Right lobe of liver (tissue), 6 donors: ENCODE measurements around the gene WASF1. TPM values are rescaled to one million over a fixed set of nuclear protein-coding genes. Genes with fewer than 3 reads are reported as not detected.
"Not testable (repeated sequence)": the region's sequence is repeated elsewhere in the genome, so short reads cannot be mapped to it uniquely, and the experiment has no call there.

Experiments used
- ATAC-seq, 4 donors: fragments of 200-7000 bp; cut with Tn5 transposase; one replicate each; pipeline ENCODE4 v1.9.1; 2020; ENCODE audit warnings: mild to moderate bottlenecking in 4 of 4, moderate library complexity in 4 of 4
- DNase-seq, 3 donors: peaks; one replicate each; pipeline ENCODE4 v3.0.0-alpha.2; 2020
- H3K27ac ChIP-seq, 3 donors: fragments of 200-600 bp; one replicate each; pipeline ENCODE4 v1.8.0; 2022
- H3K27me3 ChIP-seq, 2 donors: fragments of 200-600 bp; one replicate each; pipeline ENCODE4 v1.8.0; 2022
- H3K36me3 ChIP-seq, 4 donors: fragments of 200-600 bp; sonication (generic) in 1 of 4; one replicate each; pipeline versions ENCODE4 v1.5.1 to v1.8.0; 2017 to 2022; ENCODE audit warnings: control low read depth in 1 of 4
- H3K4me1 ChIP-seq, 4 donors: fragments of 200-600 bp; sonication (generic) in 1 of 4; one replicate each; pipeline versions ENCODE4 v1.5.1 to v1.8.0; 2017 to 2022; ENCODE audit warnings: control low read depth in 1 of 4
- H3K4me3 ChIP-seq, 3 donors: fragments of 200-600 bp; one replicate each; pipeline ENCODE4 v1.8.0; 2022
- H3K9me3 ChIP-seq, 4 donors: fragments of 200-600 bp; sonication (generic) in 1 of 4; one replicate each; pipeline versions ENCODE4 v1.5.1 to v1.8.0; 2017 to 2022; ENCODE audit warnings: control low read depth in 1 of 4
- CTCF ChIP-seq, 4 donors: fragments of 200-600 bp in 3 of 4; fragments of 450-650 bp in 1 of 4; IDR thresholded peaks; one replicate each; pipeline versions ENCODE4 v1.5.1 to v1.8.0; 2016 to 2022; ENCODE audit warnings: antibody characterized with exemption in 4 of 4, mild to moderate bottlenecking in 2 of 4
- POLR2A ChIP-seq: fragments of 450-650 bp; IDR thresholded peaks from one replicate; pipeline ENCODE4 v1.6.1; 2017; ENCODE audit warnings: antibody characterized with exemption, mild to moderate bottlenecking
- WGBS: methylation state at CpG from one replicate; pipeline ENCODE4 v1.1.6; 2018; ENCODE audit warnings: low coverage, low lambda C conversion rate; ENCODE audit not compliant: insufficient coverage; ENCODE audit errors: missing lambda C conversion rate; 5-methylcytosine and 5-hydroxymethylcytosine counted together
- intact Hi-C, 2 donors: fragments of 100-400 bp; cut with DNase I; formaldehyde crosslinking; loops; one replicate each; pipeline versions ENCODE4 v1.11.2 to v1.14.1; 2022
- total RNA-seq, 6 experiments: library from RNA; depleted of rRNA in 2 of 6; stranded (reverse); fragments of >200 nt in 2 of 6; fragmentation: NEBNext Ultra II Directional in 3 of 6; extraction: Animal tissue kit (Norgen Biotek cat#: 25700) in 3 of 6; gene quantifications; one replicate each; pipeline versions ENCODE4 v1.1.0 to v1.2.4, GENCODE V29; 2016 to 2023
- donor health status: DM: no; HTN: yes; CAD: no.
- donor health status: DM: no; HTN: no; CAD: no.
- donor health status: DM: no; HTN: no; CAD: no.
- donor health status: DM: no; HTN: yes; CAD: no.
- donor health status: DM: no; HTN: yes; CAD: no.

WASF1 gene
- total RNA-seq, 6 experiments from 2014 or later = 3.6 to 6.6 (median 4.8) TPM

DNA sequence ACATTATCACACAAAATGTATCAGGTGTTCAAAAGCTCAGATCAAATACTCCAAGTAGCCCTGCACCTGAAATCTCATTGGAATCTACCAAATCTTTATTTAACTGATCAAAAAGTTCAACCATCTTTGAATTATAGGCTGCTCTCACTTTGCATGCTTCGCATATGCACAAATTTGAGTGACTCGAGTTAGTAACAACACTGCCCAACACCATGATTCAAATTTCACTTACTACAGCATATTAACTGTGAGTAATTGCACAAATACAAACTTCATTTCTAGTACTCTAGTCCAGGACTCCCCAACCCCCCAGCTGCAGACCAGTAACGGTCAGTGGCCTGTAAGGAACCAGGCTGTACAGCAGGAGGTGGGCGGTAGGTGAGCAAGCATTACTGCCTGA lies 51.1 kb downstream of the WASF1 start:
- Histone ChIP-seq H3K27ac (no peak overlapping the region), H3K4me3 (no peak overlapping the region), H3K27me3 (no peaks in the 10 kb centered on the region), H3K9me3 (no peaks in the 10 kb centered on the region), H3K4me1 (no peaks in the 10 kb centered on the region), H3K36me3 (no peaks in the 10 kb centered on the region)
- DNase-seq (no peak), ATAC-seq (no peak)
- intact Hi-C loops = no loop called here
- WGBS = 93% methylated on average over 4 of the region's 4 CpGs
- TF ChIP-seq CTCF (IDR thresholded peaks at IDR 0.05) (no peak), POLR2A (no peak)

- intact Hi-C loops = no loop called here
- H3K36me3 ChIP-seq = no peaks in the 10 kb centered on the region
- ATAC-seq (no peak), DNase-seq (no peak)
- no peak overlapping the region for H3K27ac ChIP-seq
- no peaks in the 10 kb centered on the region for H3K4me1 ChIP-seq
- H3K4me3 ChIP-seq = no peak overlapping the region
- H3K9me3 ChIP-seq = no peaks in the 10 kb centered on the region
- TF ChIP-seq CTCF (IDR thresholded peaks at IDR 0.05) (no peak), POLR2A (no peak)
- no peaks in the 10 kb centered on the region for H3K27me3 ChIP-seq
These were observed 54.1 kb downstream of the WASF1 start for GRCh38 chr6:110125361-110125760.

DNA sequence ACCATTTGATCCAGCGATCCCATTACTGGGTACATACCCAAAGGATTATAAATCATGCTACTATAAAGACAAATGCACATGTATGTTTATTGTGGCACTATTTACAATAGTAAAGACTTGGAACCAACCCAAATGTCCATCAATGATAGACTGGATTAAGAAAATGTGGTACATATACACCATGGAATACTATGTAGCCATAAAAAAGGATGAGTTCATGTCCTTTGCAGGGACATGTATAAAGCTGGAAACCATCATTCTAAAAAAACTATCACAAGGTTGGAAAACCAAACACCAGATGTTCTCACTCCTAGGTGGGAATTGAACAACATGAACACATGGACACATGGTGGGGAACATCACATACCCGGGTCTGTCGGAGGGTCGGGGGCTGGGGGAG lies 57.8 kb downstream of the WASF1 start:
- not testable (repeated sequence) for ATAC-seq

GRCh38 chr6:110116258-110116657 lies 63.2 kb downstream of the WASF1 start:
- Histone ChIP-seq H3K9me3 (no peaks in the 10 kb centered on the region), H3K4me3 (no peak overlapping the region), H3K4me1 (no peaks in the 10 kb centered on the region), H3K27me3 (no peaks in the 10 kb centered on the region), H3K27ac (no peak overlapping the region), H3K36me3 (no peaks in the 10 kb centered on the region)
- TF ChIP-seq CTCF (IDR thresholded peaks at IDR 0.05) = no peak
- TF ChIP-seq POLR2A = no peak
- ATAC-seq (no peak), DNase-seq (no peak)
- WGBS = no CpG with 5 or more reads among the region's 8 CpGs
- intact Hi-C loops = no loop called here

More for the DNA sequence above, 57.8 kb downstream of the WASF1 start:
- H3K9me3 ChIP-seq, H3K4me1 ChIP-seq, intact Hi-C loops, DNase-seq, H3K36me3 ChIP-seq, H3K4me3 ChIP-seq, H3K27me3 ChIP-seq, H3K27ac ChIP-seq: not testable (repeated sequence)
- WGBS = 96% methylated on average over 4 of the region's 4 CpGs

DNA sequence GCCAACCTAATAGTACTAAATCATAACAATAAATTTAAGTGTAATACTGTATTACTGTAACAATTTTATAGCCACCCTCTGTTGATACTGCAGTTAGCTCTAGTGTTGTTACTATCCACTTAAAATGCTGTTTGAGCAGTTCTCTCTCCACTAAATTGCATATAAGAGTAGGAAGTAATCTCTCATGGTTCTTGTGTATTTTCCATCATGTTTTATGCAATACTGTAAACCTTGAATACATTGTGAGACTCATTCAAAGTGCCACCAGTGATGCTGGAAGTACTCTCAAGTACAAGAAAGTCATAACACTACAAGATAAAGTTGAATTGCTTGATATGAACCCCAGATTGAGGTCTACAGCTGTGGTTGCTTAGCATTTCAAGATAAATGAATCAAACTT lies 65.5 kb downstream of the WASF1 start:
- Histone ChIP-seq H3K9me3 (no peaks in the 10 kb centered on the region), H3K36me3 (no peaks in the 10 kb centered on the region), H3K27ac (no peak overlapping the region), H3K27me3 (no peaks in the 10 kb centered on the region), H3K4me3 (no peak overlapping the region), H3K4me1 (no peaks in the 10 kb centered on the region)
- TF ChIP-seq POLR2A (no peak), CTCF (IDR thresholded peaks at IDR 0.05) (no peak)
- DNase-seq = no peak
- intact Hi-C loops = no loop called here
- no peak for ATAC-seq
